ENCODE data around the gene PRDX5.

DNA sequence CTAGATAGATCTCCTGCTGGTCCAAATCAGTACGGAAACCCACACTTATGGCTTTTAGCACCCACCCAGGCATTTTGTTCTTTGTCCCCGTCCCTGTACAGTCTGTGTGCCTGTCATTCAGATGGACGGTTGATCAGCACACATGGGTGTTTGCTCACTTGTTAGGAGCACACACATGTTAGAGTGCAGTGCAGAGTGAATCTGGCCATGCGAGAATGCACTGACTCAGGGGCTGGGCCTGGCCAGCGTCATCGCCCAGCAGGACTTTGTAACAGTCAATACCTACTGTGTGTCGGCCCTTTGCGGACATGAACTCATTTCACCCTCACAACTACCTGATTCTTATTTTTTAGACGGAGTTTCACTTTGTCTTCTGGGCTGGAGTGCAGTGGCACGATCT lies 44.4 kb downstream of the PRDX5 start:
- TF ChIP-seq RAD21 (IDR thresholded peaks at IDR 0.05; ENCODE audit: low read depth) (no peak), REST (IDR thresholded peaks at IDR 0.05; ENCODE audit: low read depth) (no peak), FOXM1 (IDR thresholded peaks at IDR 0.05; ENCODE audit: borderline replicate concordance, low read depth) (no peak), EP300 (IDR thresholded peaks at IDR 0.05; ENCODE audit: borderline replicate concordance) (no peak), CREB1 (IDR thresholded peaks at IDR 0.05; ENCODE audit: low read depth) (no peak), TEAD4 (IDR thresholded peaks at IDR 0.05) (no peak), MAX (IDR thresholded peaks at IDR 0.05) (no peak)
- TF ChIP-seq, protein P1, sequence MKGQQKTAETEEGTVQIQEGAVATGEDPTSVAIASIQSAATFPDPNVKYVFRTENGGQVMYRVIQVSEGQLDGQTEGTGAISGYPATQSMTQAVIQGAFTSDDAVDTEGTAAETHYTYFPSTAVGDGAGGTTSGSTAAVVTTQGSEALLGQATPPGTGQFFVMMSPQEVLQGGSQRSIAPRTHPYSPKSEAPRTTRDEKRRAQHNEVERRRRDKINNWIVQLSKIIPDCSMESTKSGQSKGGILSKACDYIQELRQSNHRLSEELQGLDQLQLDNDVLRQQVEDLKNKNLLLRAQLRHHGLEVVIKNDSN (IDR thresholded peaks at IDR 0.05), result no peak
